Stimulated activated memory B cell treated with anti-CD40 and anti-IgM and Interleukin-4, amounts not matched to agents 10 μg/mL and 1 μg/mL and 100 μg/mL, for 72 hours (primary cell): ENCODE data around the gene CHD6.

Experiments used
- ATAC-seq: fragments of 150-1000 bp; cut with Tn5 transposase; 2 replicates; pipeline ENCODE4 v1.10.0; 2021
- H3K27ac Mint-ChIP-seq: one replicate; pipeline ENCODE4 v1.8.0; 2022; ENCODE audit warnings: mild to moderate bottlenecking, mixed read lengths
- H3K27me3 Mint-ChIP-seq: one replicate; pipeline ENCODE4 v1.8.0; 2022; ENCODE audit warnings: mixed read lengths
- H3K36me3 Mint-ChIP-seq: one replicate; pipeline ENCODE4 v1.8.0; 2022; ENCODE audit warnings: mixed read lengths
- H3K4me1 Mint-ChIP-seq: one replicate; pipeline ENCODE4 v1.8.0; 2022; ENCODE audit warnings: mixed read lengths
- H3K4me3 Mint-ChIP-seq: one replicate; pipeline ENCODE4 v1.8.0; 2022; ENCODE audit warnings: mild to moderate bottlenecking, moderate library complexity, mixed read lengths
- H3K9me3 Mint-ChIP-seq: one replicate; pipeline ENCODE4 v1.8.0; 2022; ENCODE audit warnings: mixed read lengths

The CHD6 gene

DNA sequence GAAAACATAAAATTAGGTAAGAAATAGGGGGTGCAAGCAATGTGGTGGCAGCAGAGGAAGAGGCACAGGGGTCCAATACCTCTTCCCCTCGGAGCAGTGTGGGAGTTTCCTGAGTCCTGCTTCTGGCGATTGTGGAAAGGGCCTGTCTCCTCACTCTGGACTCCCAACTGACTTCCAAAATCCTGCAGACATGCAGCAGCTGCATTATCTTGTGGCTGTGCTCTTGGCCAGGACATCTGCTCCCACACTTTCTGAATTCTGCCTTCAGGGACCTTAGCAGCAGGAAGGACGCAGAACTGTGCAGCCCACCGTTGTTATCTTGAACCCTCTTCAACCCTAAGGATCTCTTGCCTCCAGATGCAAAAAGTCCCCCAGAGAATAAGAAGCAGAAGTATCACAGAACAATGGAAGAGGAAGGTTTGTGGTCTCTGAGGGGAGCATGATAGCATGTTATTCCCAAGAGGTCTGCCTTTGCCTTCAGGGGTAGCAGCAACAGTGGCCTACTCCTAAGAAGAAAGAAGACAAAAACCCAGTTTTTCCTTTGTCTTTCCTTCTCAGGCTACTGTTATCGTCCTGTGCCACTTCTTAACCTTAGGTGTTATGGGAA, 149.1 kb downstream of the CHD6 start:
- no peak for ATAC-seq
- no peaks in the 10 kb centered on the region for H3K27me3 Mint-ChIP-seq
- no peak overlapping the region for H3K27ac Mint-ChIP-seq
- H3K4me1 Mint-ChIP-seq = peaks cover 5% of the 10 kb centered on the region
- H3K4me3 Mint-ChIP-seq = no peak overlapping the region
- H3K9me3 Mint-ChIP-seq = peaks cover 6% of the 10 kb centered on the region
- peaks cover 90% of the 10 kb centered on the region for H3K36me3 Mint-ChIP-seq

DNA sequence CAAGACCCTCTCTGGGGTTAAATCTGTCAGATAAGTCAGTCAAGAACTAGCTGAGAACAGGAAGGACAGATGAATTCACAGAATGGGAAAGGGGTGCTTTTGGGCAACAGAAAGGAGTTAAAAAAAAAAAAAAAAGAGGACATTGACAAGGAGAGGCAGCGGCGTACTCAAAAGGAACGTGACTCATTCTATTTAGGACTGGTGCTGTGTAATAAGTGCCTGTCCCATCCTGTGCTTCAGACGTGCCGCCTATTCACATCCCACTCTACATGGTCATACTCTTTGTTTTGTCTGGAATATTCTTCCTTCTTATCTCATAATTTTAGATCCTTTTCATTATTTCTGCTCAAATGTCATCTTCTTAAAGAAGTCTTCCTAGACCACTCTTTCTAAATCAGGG, 150.5 kb downstream of the CHD6 start:
- ATAC-seq = no peak
- peaks cover 6% of the 10 kb centered on the region for H3K9me3 Mint-ChIP-seq
- no peaks in the 10 kb centered on the region for H3K27me3 Mint-ChIP-seq
- peaks cover 90% of the 10 kb centered on the region for H3K36me3 Mint-ChIP-seq
- no peak overlapping the region for H3K4me3 Mint-ChIP-seq
- no peak overlapping the region for H3K27ac Mint-ChIP-seq
- H3K4me1 Mint-ChIP-seq = peaks cover 5% of the 10 kb centered on the region

DNA sequence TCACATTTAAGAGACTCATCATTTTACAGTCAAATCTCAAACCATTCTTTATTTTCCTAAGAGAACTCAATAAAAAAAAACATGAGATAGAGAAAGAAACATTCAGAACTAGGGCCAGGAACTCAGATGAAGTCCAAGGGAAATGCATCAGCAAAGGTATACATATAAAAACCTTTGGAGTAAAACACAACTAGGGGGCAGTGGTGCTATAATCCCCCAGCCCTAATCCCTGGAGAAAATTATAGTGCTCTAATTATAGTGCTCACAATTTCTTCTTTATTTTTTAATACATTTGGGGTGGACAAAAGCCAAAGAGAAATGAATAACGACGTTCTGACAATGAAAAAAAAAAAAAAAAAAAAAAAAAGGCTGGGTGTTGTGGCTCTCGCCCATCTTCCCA, 151.0 kb downstream of the CHD6 start:
- no peak for ATAC-seq
- no peak overlapping the region for H3K4me3 Mint-ChIP-seq
- no peaks in the 10 kb centered on the region for H3K27me3 Mint-ChIP-seq
- no peak overlapping the region for H3K27ac Mint-ChIP-seq
- H3K9me3 Mint-ChIP-seq = peaks cover 6% of the 10 kb centered on the region
- peaks cover 5% of the 10 kb centered on the region for H3K4me1 Mint-ChIP-seq
- H3K36me3 Mint-ChIP-seq = peaks cover 90% of the 10 kb centered on the region

DNA sequence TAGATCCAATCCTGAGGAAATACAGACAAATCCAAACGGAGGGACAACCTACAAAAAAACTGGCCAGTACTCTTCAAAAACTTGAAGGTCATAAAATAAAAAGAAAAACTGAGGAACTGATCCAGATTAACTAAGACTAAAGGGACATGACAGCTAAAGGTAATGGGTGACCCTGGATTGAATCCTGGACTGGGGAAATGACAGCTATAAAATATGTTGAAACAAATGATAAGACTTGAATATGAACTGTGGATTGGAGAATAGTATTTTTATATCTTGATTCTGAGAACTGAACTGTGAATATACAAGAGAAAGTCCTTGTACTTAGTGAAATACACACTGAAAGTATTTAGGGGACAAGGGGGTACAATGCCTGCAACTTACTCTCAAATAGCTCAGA, 154.6 kb downstream of the CHD6 start:
- Mint-ChIP-seq H3K9me3 (peaks cover 6% of the 10 kb centered on the region), H3K36me3 (peaks cover 86% of the 10 kb centered on the region), H3K27ac (no peak overlapping the region), H3K4me3 (no peak overlapping the region), H3K27me3 (no peaks in the 10 kb centered on the region), H3K4me1 (no peaks in the 10 kb centered on the region)
- no peak for ATAC-seq

DNA sequence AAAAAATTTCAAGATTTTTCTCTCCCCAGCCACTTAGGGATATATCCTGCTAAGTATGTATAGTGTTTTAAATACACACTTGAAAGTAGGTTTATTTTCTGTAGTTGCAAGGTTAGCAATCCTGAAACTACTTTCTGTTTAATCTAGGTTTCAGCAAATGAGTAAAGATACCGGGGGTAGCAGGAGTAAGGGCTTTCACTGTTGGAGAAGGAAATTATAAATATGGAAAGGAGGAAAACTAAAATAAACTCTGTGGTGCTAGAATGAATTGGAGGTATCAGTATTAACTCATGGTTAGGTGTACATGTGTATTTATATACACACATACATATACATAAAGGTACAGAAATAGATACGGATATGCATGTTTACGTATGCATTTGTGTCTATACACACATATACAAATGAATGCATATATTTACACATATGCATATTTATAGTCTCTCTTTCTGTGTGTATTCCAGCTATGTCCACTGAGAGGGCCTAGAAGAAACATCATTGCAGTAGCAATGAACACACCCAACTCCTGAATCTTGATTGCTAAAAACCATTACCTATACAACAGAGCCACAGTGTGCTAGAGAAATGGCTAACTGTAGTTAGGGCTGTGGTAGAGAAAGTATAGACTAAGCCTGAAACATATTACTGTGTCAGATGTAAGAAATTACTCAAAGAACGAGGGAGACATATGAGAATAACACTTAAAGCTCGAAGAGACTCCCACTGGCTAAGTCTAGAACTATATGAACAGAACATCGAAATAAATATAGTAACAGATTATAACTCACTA, 155.6 kb downstream of the CHD6 start:
- Mint-ChIP-seq H3K27ac (no peak overlapping the region), H3K4me3 (no peak overlapping the region), H3K27me3 (no peaks in the 10 kb centered on the region), H3K9me3 (peaks cover 6% of the 10 kb centered on the region), H3K4me1 (no peaks in the 10 kb centered on the region), H3K36me3 (peaks cover 80% of the 10 kb centered on the region)
- ATAC-seq = no peak

DNA sequence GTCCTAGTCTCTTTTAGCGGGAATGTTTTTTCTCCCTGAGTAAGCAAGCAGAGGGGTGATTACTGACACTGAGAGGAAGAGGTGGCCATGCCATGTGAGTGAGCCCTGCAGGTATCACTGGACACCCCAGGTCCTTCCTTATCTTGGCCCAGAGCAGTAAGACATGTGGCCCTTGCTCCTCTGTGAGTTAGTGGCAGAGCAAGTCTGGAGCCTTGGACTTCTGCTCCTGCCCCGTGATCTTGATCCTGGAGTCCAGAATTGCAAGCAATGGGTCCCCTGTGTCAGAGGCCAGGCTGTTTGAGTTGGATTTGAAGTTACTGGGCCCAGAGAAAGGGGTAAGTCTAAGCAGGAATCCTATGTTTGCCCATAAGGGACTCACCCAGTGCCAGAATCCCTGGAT, 159.4 kb downstream of the CHD6 start:
- Mint-ChIP-seq H3K4me1 (no peaks in the 10 kb centered on the region), H3K4me3 (no peak overlapping the region), H3K9me3 (no peaks in the 10 kb centered on the region), H3K36me3 (peaks cover 74% of the 10 kb centered on the region), H3K27me3 (no peaks in the 10 kb centered on the region), H3K27ac (no peak overlapping the region)
- ATAC-seq = no peak

DNA sequence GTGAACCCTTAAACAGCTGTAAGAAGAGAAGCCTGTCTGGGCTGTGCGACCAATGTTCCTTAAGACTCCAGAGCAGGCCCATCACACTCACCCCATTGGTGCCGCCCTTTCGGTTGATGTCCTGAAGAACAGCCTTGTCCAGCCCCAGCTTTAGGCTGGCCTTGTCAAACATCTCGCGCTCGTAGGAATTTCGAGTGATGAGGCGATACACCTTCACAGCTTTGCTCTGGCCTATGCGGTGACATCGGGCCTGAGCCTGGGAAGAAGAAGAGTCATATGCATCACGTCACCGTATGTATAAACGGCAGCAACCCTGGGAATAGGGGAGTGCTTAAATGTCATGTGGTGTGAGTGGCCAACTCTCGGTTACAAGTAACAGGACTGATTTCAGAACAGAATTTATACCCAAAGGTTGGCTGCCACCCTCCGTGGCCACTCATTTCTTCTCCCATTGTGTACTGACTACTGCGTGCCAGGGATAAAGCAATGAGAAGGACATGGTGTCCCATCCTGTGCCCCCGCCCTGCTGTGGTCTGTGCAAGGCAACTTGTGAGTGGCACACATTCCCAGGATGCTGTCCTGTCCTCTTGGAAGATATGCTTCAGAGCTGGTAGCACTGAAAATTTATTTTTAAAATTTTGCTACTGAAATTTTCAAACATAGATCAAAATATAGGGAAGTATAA, 160.9 kb downstream of the CHD6 start:
- Mint-ChIP-seq H3K4me1 (no peaks in the 10 kb centered on the region), H3K27me3 (no peaks in the 10 kb centered on the region), H3K9me3 (no peaks in the 10 kb centered on the region), H3K27ac (no peak overlapping the region), H3K4me3 (no peak overlapping the region), H3K36me3 (peaks cover 74% of the 10 kb centered on the region)
- no peak for ATAC-seq

DNA sequence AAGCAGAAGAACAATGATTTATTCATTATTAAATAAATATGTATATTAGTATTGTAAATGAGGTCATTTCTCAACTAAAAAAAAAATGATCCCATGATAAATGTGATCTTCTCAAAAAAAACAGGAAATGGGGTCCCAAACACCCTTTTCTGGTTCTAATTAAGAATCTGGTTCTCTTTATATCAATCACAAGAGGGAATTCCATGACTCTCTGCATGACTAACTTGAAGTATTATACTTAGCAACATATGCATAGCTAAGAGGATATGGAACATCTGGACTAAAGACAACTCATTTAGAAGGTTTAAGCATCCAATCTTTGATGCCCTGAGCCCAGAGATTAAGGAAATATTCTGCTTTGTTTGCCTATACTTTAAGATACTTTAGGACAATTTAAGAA, 161.8 kb downstream of the CHD6 start:
- no peaks in the 10 kb centered on the region for H3K4me1 Mint-ChIP-seq
- H3K4me3 Mint-ChIP-seq = no peak overlapping the region
- H3K9me3 Mint-ChIP-seq = no peaks in the 10 kb centered on the region
- no peaks in the 10 kb centered on the region for H3K27me3 Mint-ChIP-seq
- peaks cover 74% of the 10 kb centered on the region for H3K36me3 Mint-ChIP-seq
- no peak overlapping the region for H3K27ac Mint-ChIP-seq
- no peak for ATAC-seq

DNA sequence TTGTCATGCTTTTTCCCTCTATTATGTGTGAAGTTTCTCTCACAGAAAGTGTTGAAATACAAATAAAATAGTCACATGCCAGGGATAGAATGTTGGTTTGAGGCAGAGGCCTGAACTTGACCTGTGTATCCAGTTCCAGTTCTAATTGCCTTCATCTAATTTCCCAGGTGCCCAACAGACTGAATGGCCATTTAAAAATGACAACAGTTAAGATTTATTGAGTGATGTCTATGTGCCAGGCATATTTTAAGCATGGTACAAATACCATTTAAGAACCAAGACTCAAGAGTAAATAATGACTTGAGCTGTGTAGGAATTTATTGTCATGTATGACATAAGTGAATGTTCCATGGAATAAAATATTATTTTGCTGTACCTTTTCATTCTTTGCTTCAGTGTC, 163.9 kb downstream of the CHD6 start:
- peaks cover 71% of the 10 kb centered on the region for H3K36me3 Mint-ChIP-seq
- no peak overlapping the region for H3K27ac Mint-ChIP-seq
- no peak for ATAC-seq
- H3K4me1 Mint-ChIP-seq = no peaks in the 10 kb centered on the region
- no peaks in the 10 kb centered on the region for H3K9me3 Mint-ChIP-seq
- H3K27me3 Mint-ChIP-seq = no peaks in the 10 kb centered on the region
- no peak overlapping the region for H3K4me3 Mint-ChIP-seq

DNA sequence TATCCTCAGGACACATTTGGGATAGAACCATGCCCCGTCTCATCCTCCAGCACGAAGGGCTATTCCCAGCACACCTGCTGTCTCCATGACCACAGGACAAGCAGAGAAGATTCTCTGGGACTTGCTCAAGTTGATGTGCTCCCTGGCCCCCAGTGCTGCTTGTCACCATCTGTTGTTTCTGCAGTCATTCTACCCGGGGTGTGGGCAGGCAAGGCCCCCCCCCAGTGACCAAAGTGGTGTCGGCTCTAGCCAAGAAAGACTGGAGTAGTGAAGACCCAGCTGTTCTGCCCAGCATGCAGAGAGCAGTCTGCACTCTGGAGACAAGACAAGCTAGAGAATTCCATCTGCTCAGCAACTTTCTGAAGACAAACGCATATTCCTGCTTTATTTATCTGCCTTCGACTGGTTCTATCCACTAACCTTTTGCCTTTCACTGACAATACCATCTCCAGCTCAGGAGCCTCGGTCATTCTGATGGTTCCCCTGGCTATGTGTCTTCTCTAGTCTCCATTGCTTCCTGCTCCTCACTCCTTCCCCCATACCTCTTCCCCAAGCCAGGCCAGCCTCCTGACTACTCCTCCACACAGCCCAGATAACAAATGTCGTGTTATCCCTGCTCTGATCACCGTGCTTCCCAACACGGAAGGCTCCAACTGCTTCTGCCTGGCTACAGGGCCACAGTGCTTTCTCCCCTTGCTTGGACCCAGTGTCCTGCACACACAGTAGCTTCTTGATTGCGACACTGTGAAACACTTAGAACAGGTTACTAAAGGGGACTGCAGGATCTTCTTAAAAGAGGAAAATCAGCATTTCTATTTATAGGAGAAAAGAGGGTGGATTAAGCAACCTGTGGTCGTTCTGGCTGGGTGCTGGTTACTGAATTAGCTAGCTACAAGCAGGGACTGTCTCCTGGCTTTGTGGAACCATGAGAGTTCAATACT, 164.9 kb downstream of the CHD6 start:
- H3K36me3 Mint-ChIP-seq = peaks cover 75% of the 10 kb centered on the region
- H3K27me3 Mint-ChIP-seq = no peaks in the 10 kb centered on the region
- H3K9me3 Mint-ChIP-seq = no peaks in the 10 kb centered on the region
- H3K4me1 Mint-ChIP-seq = no peaks in the 10 kb centered on the region
- H3K27ac Mint-ChIP-seq = no peak overlapping the region
- H3K4me3 Mint-ChIP-seq = no peak overlapping the region
- ATAC-seq = no peak

DNA sequence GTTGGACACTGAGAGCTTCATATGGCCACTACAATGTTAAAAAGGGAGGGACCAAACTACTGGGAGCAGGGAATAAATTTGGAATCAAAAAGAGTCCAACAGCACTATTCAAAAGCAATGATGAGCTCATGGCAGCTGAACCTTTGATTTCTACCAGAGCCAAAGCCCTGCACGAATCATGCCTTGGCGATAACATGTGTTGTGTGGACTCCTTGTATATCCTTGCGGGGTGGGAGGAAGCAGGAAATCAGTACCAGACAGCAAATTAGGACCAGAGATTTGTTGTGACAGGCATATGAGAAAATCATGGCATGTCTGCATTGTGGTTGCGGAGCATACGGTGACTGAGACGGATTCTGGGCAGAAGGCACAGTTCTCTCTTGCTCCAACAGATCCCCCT, 166.0 kb downstream of the CHD6 start:
- ATAC-seq = no peak
- no peaks in the 10 kb centered on the region for H3K9me3 Mint-ChIP-seq
- H3K4me1 Mint-ChIP-seq = no peaks in the 10 kb centered on the region
- H3K27ac Mint-ChIP-seq = no peak overlapping the region
- H3K36me3 Mint-ChIP-seq = peaks cover 77% of the 10 kb centered on the region
- no peak overlapping the region for H3K4me3 Mint-ChIP-seq
- no peaks in the 10 kb centered on the region for H3K27me3 Mint-ChIP-seq

DNA sequence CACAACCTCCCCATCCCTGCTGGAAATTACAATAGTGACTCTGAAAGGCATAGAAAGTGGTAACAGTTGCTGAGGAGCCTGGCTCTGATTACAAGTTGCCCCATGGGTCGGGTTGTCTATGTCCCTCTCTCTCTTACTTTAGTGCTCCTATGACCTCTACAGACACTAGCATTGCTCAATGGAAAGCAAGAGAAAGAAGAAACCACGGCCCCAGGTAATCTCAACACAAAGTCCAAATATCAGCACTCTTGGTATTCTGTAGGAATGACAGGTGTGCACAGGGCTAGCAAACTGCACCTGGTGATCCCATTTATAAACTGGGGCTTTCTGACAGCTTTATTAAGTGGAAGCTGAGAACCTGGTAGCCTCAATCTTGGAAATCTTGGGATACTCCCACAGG, 171.2 kb downstream of the CHD6 start:
- no peaks in the 10 kb centered on the region for H3K27me3 Mint-ChIP-seq
- no peak for ATAC-seq
- no peak overlapping the region for H3K27ac Mint-ChIP-seq
- no peaks in the 10 kb centered on the region for H3K9me3 Mint-ChIP-seq
- H3K4me3 Mint-ChIP-seq = no peak overlapping the region
- peaks cover 8% of the 10 kb centered on the region for H3K4me1 Mint-ChIP-seq
- H3K36me3 Mint-ChIP-seq = peaks cover 63% of the 10 kb centered on the region

DNA sequence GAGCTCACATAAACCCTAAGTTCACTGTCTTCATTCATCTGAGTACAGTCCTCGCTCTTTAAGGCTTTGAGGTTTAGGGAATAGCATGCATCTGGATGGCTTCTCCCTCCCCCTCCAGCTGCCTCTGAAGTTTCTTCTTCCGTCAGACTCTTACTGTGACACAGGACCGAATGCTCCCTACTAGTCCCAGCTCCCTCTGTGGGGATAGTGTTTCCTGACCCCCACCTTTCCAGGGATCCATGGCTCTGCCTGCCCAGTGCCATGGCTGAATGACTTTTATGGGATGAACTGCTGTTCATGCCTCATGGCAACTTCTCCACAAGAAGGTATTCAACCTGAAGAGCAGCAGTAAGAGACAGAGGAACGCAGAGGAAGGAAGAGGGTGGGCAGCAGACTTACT, 171.7 kb downstream of the CHD6 start:
- Mint-ChIP-seq H3K9me3 (no peaks in the 10 kb centered on the region), H3K27ac (no peak overlapping the region), H3K36me3 (peaks cover 63% of the 10 kb centered on the region), H3K4me3 (no peak overlapping the region), H3K27me3 (no peaks in the 10 kb centered on the region), H3K4me1 (peaks cover 8% of the 10 kb centered on the region)
- ATAC-seq = no peak

DNA sequence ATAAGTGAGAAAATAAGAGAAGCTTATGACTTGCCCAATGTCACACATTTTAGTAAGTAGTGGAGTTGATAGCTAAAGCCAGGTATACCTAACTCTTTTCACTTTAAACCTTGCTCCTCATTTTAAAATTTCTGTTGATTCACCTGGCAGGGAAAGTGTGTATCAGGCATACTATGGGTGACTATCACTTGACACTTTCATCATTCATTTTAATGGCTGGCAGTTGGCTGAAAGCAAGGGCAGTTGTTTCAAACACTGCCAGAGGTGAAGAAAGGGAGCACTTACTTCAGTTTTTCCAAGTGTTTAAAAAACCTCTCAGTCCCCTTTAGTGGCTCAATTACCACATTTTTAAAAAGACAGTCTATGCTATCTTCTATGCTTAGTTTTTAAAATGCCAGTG, 173.4 kb downstream of the CHD6 start:
- H3K27me3 Mint-ChIP-seq = no peaks in the 10 kb centered on the region
- H3K9me3 Mint-ChIP-seq = no peaks in the 10 kb centered on the region
- ATAC-seq = no peak
- H3K4me3 Mint-ChIP-seq = no peak overlapping the region
- H3K36me3 Mint-ChIP-seq = peaks cover 64% of the 10 kb centered on the region
- no peak overlapping the region for H3K27ac Mint-ChIP-seq
- peaks cover 8% of the 10 kb centered on the region for H3K4me1 Mint-ChIP-seq

DNA sequence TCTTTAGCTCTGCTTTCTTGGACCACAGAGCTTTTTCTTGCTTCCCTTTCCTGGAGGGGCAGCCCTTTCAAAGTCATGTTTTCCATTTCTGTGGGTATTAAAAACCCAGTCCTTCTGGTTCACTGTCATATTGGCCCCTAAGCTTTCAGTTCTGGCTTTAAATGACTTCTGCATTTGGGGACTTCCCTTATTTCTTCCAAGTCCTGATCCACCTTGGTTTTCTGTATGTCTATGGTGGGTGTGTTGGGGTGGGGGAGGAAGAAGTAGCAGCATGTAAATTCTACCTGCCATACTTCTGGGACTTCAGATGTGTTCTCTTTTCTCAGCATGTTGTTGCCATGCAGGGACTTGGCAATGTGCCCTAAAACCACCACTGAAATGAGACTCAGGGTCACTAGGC, 174.5 kb downstream of the CHD6 start:
- peaks cover 8% of the 10 kb centered on the region for H3K4me1 Mint-ChIP-seq
- no peaks in the 10 kb centered on the region for H3K27me3 Mint-ChIP-seq
- peak overlapping the region; percentile 18 for H3K27ac Mint-ChIP-seq
- H3K36me3 Mint-ChIP-seq = peaks cover 74% of the 10 kb centered on the region
- ATAC-seq = peak; percentile 92
- H3K4me3 Mint-ChIP-seq = no peak overlapping the region
- H3K9me3 Mint-ChIP-seq = no peaks in the 10 kb centered on the region
